Prostate gland (tissue), 2 donors: ENCODE measurements around the gene QPCT. TPM values are rescaled to one million over a fixed set of nuclear protein-coding genes. Genes with fewer than 3 reads are reported as not detected.

ENCODE experiments used
- DNase-seq: peaks from one replicate; pipeline ENCODE4 v3.0.0-alpha.2; 2019; ENCODE audit warnings: low spot score
- H3K27ac ChIP-seq, 2 donors: fragments of 200-600 bp; sonication (generic); 2 replicates each; pipeline ENCODE4 v1.5.1; 2017 to 2019
- H3K27me3 ChIP-seq: fragments of 200-600 bp; sonication (generic); replicated peaks from 2 replicates; pipeline ENCODE4 v1.5.1; 2019; ENCODE audit not compliant: insufficient read depth
- H3K36me3 ChIP-seq, 2 donors: fragments of 200-600 bp; sonication (generic); 1 replicate in 1 of 2; 2 replicates in 1 of 2; pipeline versions ENCODE4 v1.5.1 to v1.8.1; 2017 to 2019
- H3K4me1 ChIP-seq: fragments of 200-600 bp; sonication (generic); replicated peaks from 2 replicates; pipeline ENCODE4 v1.5.1; 2019
- H3K4me3 ChIP-seq, 2 donors: fragments of 200-600 bp; sonication (generic); 2 replicates each; pipeline ENCODE4 v1.5.1; 2017 to 2019
- H3K9me3 ChIP-seq: fragments of 200-600 bp; sonication (generic); 2 replicates; pipeline ENCODE4 v1.5.1; 2017
- CTCF ChIP-seq, 4 experiments: fragments of 200-600 bp in 2 of 4; fragments of 450-650 bp in 2 of 4; sonication (generic) in 2 of 4; IDR thresholded peaks; 1 replicate in 3 of 4; 2 replicates in 1 of 4; pipeline ENCODE4 v1.5.1; 2016 to 2019; ENCODE audit warnings: antibody characterized with exemption in 4 of 4, mild to moderate bottlenecking in 2 of 4, moderate library complexity in 2 of 4
- POLR2A ChIP-seq: fragments of 450-650 bp; IDR thresholded peaks from one replicate; pipeline ENCODE4 v1.6.1; 2016; ENCODE audit warnings: antibody characterized with exemption, mild to moderate bottlenecking
- POLR2AphosphoS5 ChIP-seq: sonication (generic); formaldehyde crosslinking; IDR thresholded peaks from one replicate; pipeline ENCODE4 v1.6.1; 2017; ENCODE audit warnings: antibody characterized with exemption
- WGBS: methylation state at CpG from one replicate; pipeline ENCODE4 v1.1.5; 2018; 5-methylcytosine and 5-hydroxymethylcytosine counted together
- intact Hi-C: fragments of 100-400 bp; cut with DNase I; formaldehyde crosslinking; loops from one replicate; pipeline ENCODE4 v1.14.2; 2022
- total RNA-seq, 2 donors: library from RNA; depleted of rRNA; stranded (reverse); fragments of >200 nt; gene quantifications; one replicate each; pipeline ENCODE4 v1.1.0, GENCODE V29; 2016

The QPCT gene
- total RNA-seq, 2 donors from 2014 or later, result 5.3 to 11.7 TPM

DNA sequence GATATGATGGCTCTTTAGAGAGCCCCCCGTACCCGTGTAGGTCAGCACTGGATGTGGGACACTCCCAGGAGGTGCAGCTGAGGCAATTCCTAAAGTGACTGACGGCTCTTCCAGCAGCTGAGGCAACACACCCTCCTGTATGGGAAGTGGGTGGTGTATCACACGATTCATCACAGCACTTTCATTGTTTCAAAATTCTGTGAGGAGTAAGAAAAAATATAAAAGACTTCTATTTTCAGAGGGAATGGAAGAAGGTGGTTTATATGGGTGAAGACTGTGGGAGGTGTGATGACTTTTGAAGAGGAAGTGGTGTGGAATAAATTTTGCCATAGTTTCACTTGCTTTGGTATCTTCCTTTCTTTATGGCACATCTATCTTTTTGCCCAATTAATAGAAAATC, 22.3 kb downstream of the QPCT start:
- Histone ChIP-seq H3K4me1 (no peaks in the 10 kb centered on the region), H3K36me3 (no peaks in the 10 kb centered on the region), H3K27ac (no peak overlapping the region), H3K27me3 (no peaks in the 10 kb centered on the region), H3K9me3 (no peaks in the 10 kb centered on the region), H3K4me3 (no peak overlapping the region)
- WGBS, result 73% methylated on average over 4 of the region's 4 CpGs
- DNase-seq, result no peak
- intact Hi-C loops, result no loop called here
- TF ChIP-seq CTCF (IDR thresholded peaks at IDR 0.05) (no peak), POLR2AphosphoS5 (no peak), POLR2A (no peak)

- no peaks in the 10 kb centered on the region for H3K9me3 ChIP-seq
- DNase-seq, result no peak
Observed at GRCh38 chr2:37367310-37367709, 22.9 kb downstream of the QPCT start.

DNA sequence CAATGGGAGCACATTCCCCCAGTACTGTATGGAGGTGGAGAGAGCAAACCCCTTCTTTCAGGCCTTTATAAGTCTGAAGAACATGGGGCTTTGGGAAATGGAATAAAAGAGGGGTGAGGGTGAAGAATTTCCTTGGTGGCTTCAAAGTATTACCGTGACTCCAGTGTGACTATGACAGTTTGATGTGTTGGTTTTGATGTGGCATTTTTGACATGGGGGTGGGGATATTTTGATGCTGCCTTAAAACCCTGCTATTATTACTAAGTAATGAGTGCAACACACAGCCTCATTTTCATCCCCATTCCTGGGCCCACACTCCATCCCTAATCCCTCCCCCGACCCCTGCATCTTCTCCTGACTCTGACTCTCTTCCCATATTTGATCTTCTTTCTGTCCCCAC, 23.6 kb downstream of the QPCT start:
- no peak overlapping the region for H3K4me3 ChIP-seq
- intact Hi-C loops, result no loop called here
- no peak for DNase-seq
- no peak overlapping the region for H3K27ac ChIP-seq
- WGBS, result 98% methylated on average over 2 of the region's 2 CpGs
- H3K36me3 ChIP-seq, result no peaks in the 10 kb centered on the region
- H3K9me3 ChIP-seq, result no peaks in the 10 kb centered on the region
- no peaks in the 10 kb centered on the region for H3K4me1 ChIP-seq
- H3K27me3 ChIP-seq, result no peaks in the 10 kb centered on the region
- TF ChIP-seq POLR2AphosphoS5, result no peak
- no peak for TF ChIP-seq CTCF (IDR thresholded peaks at IDR 0.05)
- no peak for TF ChIP-seq POLR2A

More at GRCh38 chr2:37367310-37367709, 22.9 kb downstream of the QPCT start:
- Histone ChIP-seq H3K4me3 (no peak overlapping the region), H3K27ac (no peak overlapping the region), H3K27me3 (no peaks in the 10 kb centered on the region), H3K4me1 (no peaks in the 10 kb centered on the region), H3K36me3 (no peaks in the 10 kb centered on the region)
- TF ChIP-seq POLR2A (no peak), CTCF (IDR thresholded peaks at IDR 0.05) (no peak), POLR2AphosphoS5 (no peak)
- WGBS, result 93% methylated on average over 7 of the region's 7 CpGs
- intact Hi-C loops, result no loop called here

DNA sequence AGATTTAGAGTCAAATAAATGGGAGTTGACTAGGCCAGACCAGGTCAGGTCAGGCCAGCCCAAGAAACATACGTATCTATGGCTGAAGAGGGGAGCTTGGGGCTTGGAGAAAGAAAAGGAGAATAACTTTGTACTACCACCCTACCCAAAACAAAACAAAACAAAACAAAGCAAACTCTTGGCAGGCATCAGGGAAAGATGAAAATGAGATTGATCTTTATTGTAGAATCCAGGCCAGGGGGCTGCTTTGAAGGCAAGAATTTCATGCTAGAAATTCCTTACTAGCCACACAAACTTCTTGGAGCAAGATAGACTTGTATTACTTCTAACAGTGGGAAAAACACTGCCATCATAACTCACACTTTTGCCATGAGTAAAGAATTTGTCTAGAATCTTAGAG, 26.2 kb downstream of the QPCT start:
- no peaks in the 10 kb centered on the region for H3K36me3 ChIP-seq
- H3K27me3 ChIP-seq, result no peaks in the 10 kb centered on the region
- no peak overlapping the region for H3K4me3 ChIP-seq
- H3K4me1 ChIP-seq, result no peaks in the 10 kb centered on the region
- DNase-seq, result no peak
- H3K27ac ChIP-seq, result no peak overlapping the region
- intact Hi-C loops, result no loop called here
- no peaks in the 10 kb centered on the region for H3K9me3 ChIP-seq
- 85% methylated on average over 1 of the region's 1 CpG for WGBS
- TF ChIP-seq POLR2AphosphoS5 (no peak), CTCF (IDR thresholded peaks at IDR 0.05) (no peak), POLR2A (no peak)

GRCh38 chr2:37372000-37372399, 27.6 kb downstream of the QPCT start:
- TF ChIP-seq POLR2AphosphoS5, result no peak
- TF ChIP-seq CTCF (IDR thresholded peaks at IDR 0.05), result no peak
- TF ChIP-seq POLR2A, result no peak
- Histone ChIP-seq H3K27ac (no peak overlapping the region), H3K36me3 (no peaks in the 10 kb centered on the region), H3K9me3 (no peaks in the 10 kb centered on the region), H3K27me3 (no peaks in the 10 kb centered on the region), H3K4me3 (no peak overlapping the region), H3K4me1 (no peaks in the 10 kb centered on the region)
- intact Hi-C loops, result no loop called here
- no peak for DNase-seq
